HepG2 (cell line): ENCODE data around the gene FTCD. TPM values are rescaled to one million over a fixed set of nuclear protein-coding genes. Genes with fewer than 3 reads are reported as not detected.

Experiments
- AHR ChIP-seq: IDR thresholded peaks from 2 replicates; pipeline ENCODE4 v1.6.1; 2018; ENCODE audit warnings: missing genetic modification reagents, missing compliant biosample characterization
- ARID5B ChIP-seq: IDR thresholded peaks from 2 replicates; pipeline ENCODE4 v1.4.0; 2020; ENCODE audit warnings: mild to moderate bottlenecking, missing genetic modification reagents
- HMGA1 ChIP-seq: sonication (generic); formaldehyde crosslinking; conservative IDR thresholded peaks from 2 replicates; pipeline ENCODE4 v1.4.0; 2020; ENCODE audit warnings: missing genetic modification reagents
- IKZF5 ChIP-seq: IDR thresholded peaks from 2 replicates; pipeline ENCODE4 v1.6.1; 2018; ENCODE audit warnings: missing genetic modification reagents, mild to moderate bottlenecking, missing compliant biosample characterization
- NFE2 ChIP-seq: sonication (generic); formaldehyde crosslinking; IDR thresholded peaks from 2 replicates; pipeline ENCODE4 v1.4.0; 2020; ENCODE audit warnings: missing genetic modification reagents
- PBX3 ChIP-seq: sonication (generic); formaldehyde crosslinking; IDR thresholded peaks from 2 replicates; pipeline ENCODE4 v1.8.1; 2023; ENCODE audit warnings: missing genetic modification reagents, inconsistent platforms, borderline replicate concordance
- RAD21 ChIP-seq: fragments of 450-650 bp; formaldehyde crosslinking; IDR thresholded peaks from 2 replicates; pipeline ENCODE4 v1.5.0; 2020; ENCODE audit warnings: mild to moderate bottlenecking
- RXRB ChIP-seq: IDR thresholded peaks from 2 replicates; pipeline ENCODE4 v1.6.1; 2016; ENCODE audit warnings: borderline replicate concordance, missing genetic modification reagents, missing compliant biosample characterization
- SYNCRIP ChIP-seq: fragments of 200-400 bp; formaldehyde crosslinking; IDR thresholded peaks from 2 replicates; pipeline ENCODE4 v1.6.1; 2018; ENCODE audit warnings: mild to moderate bottlenecking, low read depth, low read length; ENCODE audit not compliant: insufficient read depth
- TBX2 ChIP-seq: sonication (generic); formaldehyde crosslinking; IDR thresholded peaks from 2 replicates; pipeline ENCODE4 v1.5.0; 2020; ENCODE audit warnings: missing genetic modification reagents, mild to moderate bottlenecking, borderline replicate concordance
- TCF12 ChIP-seq, 2 experiments: fragments of 450-650 bp in 1 of 2; sonication (generic) in 1 of 2; formaldehyde crosslinking in 1 of 2; IDR thresholded peaks; 2 replicates each; pipeline versions ENCODE4 v1.6.1 to v1.8.0; 2017 to 2022; ENCODE audit warnings: antibody characterized with exemption in 1 of 2, mild to moderate bottlenecking in 1 of 2, missing genetic modification reagents in 1 of 2, moderate library complexity in 1 of 2
- TEF ChIP-seq: sonication (generic); formaldehyde crosslinking; IDR thresholded peaks from 2 replicates; pipeline ENCODE4 v1.5.0; 2020; ENCODE audit warnings: missing genetic modification reagents
- TERF1 ChIP-seq: sonication (generic); formaldehyde crosslinking; IDR thresholded peaks from 2 replicates; pipeline ENCODE4 v1.8.0; 2022; ENCODE audit warnings: mild to moderate bottlenecking, missing genetic modification reagents, moderate library complexity
- ZFP82 ChIP-seq: sonication (generic); formaldehyde crosslinking; IDR thresholded peaks from 2 replicates; pipeline ENCODE4 v1.5.1; 2020; ENCODE audit warnings: mild to moderate bottlenecking, missing genetic modification reagents, borderline replicate concordance
- ZKSCAN5 ChIP-seq: sonication (generic); formaldehyde crosslinking; IDR thresholded peaks from 2 replicates; pipeline ENCODE4 v1.5.1; 2020; ENCODE audit warnings: mild to moderate bottlenecking, missing genetic modification reagents
- ZMYM4 ChIP-seq: sonication (generic); formaldehyde crosslinking; IDR thresholded peaks from 2 replicates; pipeline ENCODE4 v1.8.1; 2023; ENCODE audit warnings: mild to moderate bottlenecking, missing genetic modification reagents
- ZNF460 ChIP-seq: sonication (generic); formaldehyde crosslinking; IDR thresholded peaks from 2 replicates; pipeline ENCODE4 v1.5.1; 2020; ENCODE audit warnings: missing genetic modification reagents, mild to moderate bottlenecking, borderline replicate concordance
- ZNF496 ChIP-seq: sonication (generic); formaldehyde crosslinking; IDR thresholded peaks from 2 replicates; pipeline ENCODE4 v1.8.1; 2023; ENCODE audit warnings: mild to moderate bottlenecking, moderate library complexity, missing genetic modification reagents; ENCODE audit not compliant: insufficient replicate concordance
- ZNF567 ChIP-seq: sonication (generic); formaldehyde crosslinking; IDR thresholded peaks from 2 replicates; pipeline ENCODE4 v1.8.1; 2023; ENCODE audit warnings: mild to moderate bottlenecking, missing genetic modification reagents, borderline replicate concordance
- ZZZ3 ChIP-seq: sonication (generic); formaldehyde crosslinking; IDR thresholded peaks from 2 replicates; pipeline ENCODE4 v1.4.0; 2020; ENCODE audit warnings: missing genetic modification reagents, mild to moderate bottlenecking, borderline replicate concordance
- polyA plus RNA-seq, 8 experiments: library from polyadenylated mRNA; depleted of rRNA in 3 of 8; stranded (reverse) in 7 of 8; unstranded in 1 of 8; fragments of >200 nt; fragmentation: Illumina TruSeq in 4 of 8; extraction: Trizol in 4 of 8; gene quantifications; 2 replicates each; pipeline versions ENCODE4 v1.2.1 to v1.2.3, GENCODE V29; 2011 to 2016; ENCODE audit warnings: low read depth in 4 of 8, missing spikeins in 1 of 8, mixed read lengths in 1 of 8; ENCODE audit not compliant: insufficient read depth in 1 of 8
- total RNA-seq, 5 experiments: library from RNA; depleted of rRNA; stranded (reverse); fragments of >200 nt; fragmentation: Illumina TruSeq; extraction: Trizol; gene quantifications; 2 replicates each; pipeline ENCODE4 v1.2.3, GENCODE V29; 2016; ENCODE audit warnings: low read depth in 1 of 5

FTCD gene
- total and polyA plus RNA-seq, 2 of the 13 experiments (the other 11 are each of a cell fraction or from before 2014, with no cell fraction given), result 75.7 to 105 TPM

GRCh38 chr21:46154155-46154954, 1.0 kb downstream of the FTCD start (continued):
- no peak for TF ChIP-seq TCF12 (IDR thresholded peaks at IDR 0.05)
- 0 out of 2 replicates have a peak, but pooled peaks have one; percentile 20 for TF ChIP-seq TCF12 (CRISPR knock-in tag; IDR thresholded peaks at IDR 0.05)
- TF ChIP-seq ZMYM4 (CRISPR knock-in tag), result no peak
- no peak for TF ChIP-seq IKZF5 (CRISPR knock-in tag)
- TF ChIP-seq RXRB (CRISPR knock-in tag), result no peak
- TF ChIP-seq PBX3 (CRISPR knock-in tag), result no peak
- 0 out of 2 replicates have a peak, but pooled peaks have one; percentile 39 for TF ChIP-seq TERF1
- TF ChIP-seq ZNF496 (CRISPR knock-in tag), result no peak
- TF ChIP-seq ZNF460 (CRISPR knock-in tag), result no peak
- TF ChIP-seq ZNF567 (CRISPR knock-in tag), result no peak
- TF ChIP-seq TBX2, result no peak
- no peak for TF ChIP-seq ARID5B (CRISPR knock-in tag)
- no peak for TF ChIP-seq ZKSCAN5 (CRISPR knock-in tag)
- TF ChIP-seq HMGA1, result no peak
- TF ChIP-seq ZFP82 (CRISPR knock-in tag), result no peak
- TF ChIP-seq SYNCRIP, result no peak
- TF ChIP-seq AHR, result no peak
- no peak for TF ChIP-seq TEF (CRISPR knock-in tag)
- TF ChIP-seq NFE2 (CRISPR knock-in tag), result no peak
- TF ChIP-seq ZZZ3 (CRISPR knock-in tag), result no peak
- TF ChIP-seq RAD21 (CRISPR knock-in tag), result no peak
